Measurements from ENCODE around the gene OR2V2.

OR2V2 gene

GRCh38 chr5:181108578-181109165 is 38.7 kb upstream of the OR2V2 start:
- Histone ChIP-seq H3K27me3 (ENCODE audit: insufficient read depth, low read length, poor library complexity, severe bottlenecking) (no peaks in the 10 kb centered on the region), H3K9me3 (ENCODE audit: insufficient read depth, low read depth, low read length) (no peaks in the 10 kb centered on the region), H3F3A (ENCODE audit: low read depth) (no peaks in the 10 kb centered on the region), H4K20me1 (ENCODE audit: insufficient read depth, low read length, poor library complexity, severe bottlenecking) (no peaks in the 10 kb centered on the region), H3K9ac (ENCODE audit: low read depth, low read length, poor library complexity, severe bottlenecking) (no peak overlapping the region), H3K9me2 (replicated peaks; ENCODE audit: low read depth, low read length) (no peaks in the 10 kb centered on the region), H3K79me2 (ENCODE audit: insufficient read depth, low read length) (no peaks in the 10 kb centered on the region), H3K36me3 (ENCODE audit: insufficient read depth, low read length) (no peaks in the 10 kb centered on the region), H2AFZ (ENCODE audit: low read length) (no peak overlapping the region), H3K4me2 (ENCODE audit: low read depth, low read length, poor library complexity, severe bottlenecking) (no peak overlapping the region), H3K4me3 (ENCODE audit: low read length, poor library complexity, severe bottlenecking) (no peak overlapping the region), H3K4me1 (ENCODE audit: insufficient read depth, low read length, poor library complexity, severe bottlenecking) (no peaks in the 10 kb centered on the region)
- TF ChIP-seq CTCF (conservative IDR thresholded peaks at IDR 0.05; ENCODE audit: low read length) (no peak), EZH2phosphoT487 (IDR thresholded peaks at IDR 0.05; ENCODE audit: borderline replicate concordance) (no peak)

- Histone ChIP-seq H2AFZ (ENCODE audit: low read length) (no peak overlapping the region), H3K9me2 (replicated peaks; ENCODE audit: low read depth, low read length) (no peaks in the 10 kb centered on the region), H3K79me2 (ENCODE audit: insufficient read depth, low read length) (no peaks in the 10 kb centered on the region), H3K9ac (ENCODE audit: low read depth, low read length, poor library complexity, severe bottlenecking) (no peak overlapping the region), H3F3A (ENCODE audit: low read depth) (no peaks in the 10 kb centered on the region), H4K20me1 (ENCODE audit: insufficient read depth, low read length, poor library complexity, severe bottlenecking) (no peaks in the 10 kb centered on the region), H3K4me2 (ENCODE audit: low read depth, low read length, poor library complexity, severe bottlenecking) (no peak overlapping the region), H3K36me3 (ENCODE audit: insufficient read depth, low read length) (no peaks in the 10 kb centered on the region), H3K27me3 (ENCODE audit: insufficient read depth, low read length, poor library complexity, severe bottlenecking) (no peaks in the 10 kb centered on the region), H3K4me3 (ENCODE audit: low read length, poor library complexity, severe bottlenecking) (no peak overlapping the region), H3K9me3 (ENCODE audit: insufficient read depth, low read depth, low read length) (no peaks in the 10 kb centered on the region), H3K4me1 (ENCODE audit: insufficient read depth, low read length, poor library complexity, severe bottlenecking) (no peaks in the 10 kb centered on the region)
- no peak for TF ChIP-seq CTCF (conservative IDR thresholded peaks at IDR 0.05; ENCODE audit: low read length)
- TF ChIP-seq EZH2phosphoT487 (IDR thresholded peaks at IDR 0.05; ENCODE audit: borderline replicate concordance), result no peak
These were observed 37.8 kb upstream of the OR2V2 start for GRCh38 chr5:181109489-181110013.

GRCh38 chr5:181111010-181111409 is 36.4 kb upstream of the OR2V2 start:
- Histone ChIP-seq H3K27me3 (ENCODE audit: insufficient read depth, low read length, poor library complexity, severe bottlenecking) (no peaks in the 10 kb centered on the region), H3K36me3 (ENCODE audit: insufficient read depth, low read length) (no peaks in the 10 kb centered on the region), H3K9me3 (ENCODE audit: insufficient read depth, low read depth, low read length) (no peaks in the 10 kb centered on the region), H3K4me1 (ENCODE audit: insufficient read depth, low read length, poor library complexity, severe bottlenecking) (no peaks in the 10 kb centered on the region), H3K4me2 (ENCODE audit: low read depth, low read length, poor library complexity, severe bottlenecking) (no peak overlapping the region), H3K79me2 (ENCODE audit: insufficient read depth, low read length) (no peaks in the 10 kb centered on the region), H3K4me3 (ENCODE audit: low read length, poor library complexity, severe bottlenecking) (no peak overlapping the region), H2AFZ (ENCODE audit: low read length) (no peak overlapping the region), H4K20me1 (ENCODE audit: insufficient read depth, low read length, poor library complexity, severe bottlenecking) (no peaks in the 10 kb centered on the region), H3K9me2 (replicated peaks; ENCODE audit: low read depth, low read length) (no peaks in the 10 kb centered on the region), H3F3A (ENCODE audit: low read depth) (no peaks in the 10 kb centered on the region), H3K9ac (ENCODE audit: low read depth, low read length, poor library complexity, severe bottlenecking) (no peak overlapping the region)
- TF ChIP-seq EZH2phosphoT487 (IDR thresholded peaks at IDR 0.05; ENCODE audit: borderline replicate concordance) (no peak), CTCF (conservative IDR thresholded peaks at IDR 0.05; ENCODE audit: low read length) (no peak)

All from Loucy (cell line).